K562 (cell line): ENCODE results near the gene FBXO33. TPM values are rescaled to one million over a fixed set of nuclear protein-coding genes. Genes with fewer than 3 reads are reported as not detected.

Experiments
- ATF1 ChIP-seq, 2 experiments: fragments of 450-650 bp in 1 of 2; IDR thresholded peaks; 2 replicates each; pipeline ENCODE4 v1.6.1; 2016; ENCODE audit warnings: missing compliant biosample characterization in 1 of 2, missing genetic modification characterization in 1 of 2
- BCLAF1 ChIP-seq, 2 experiments: fragments of 450-650 bp in 1 of 2; IDR thresholded peaks; 2 replicates each; pipeline ENCODE4 v1.6.1; 2011 to 2017; ENCODE audit warnings: low read depth in 2 of 2, antibody characterized with exemption in 1 of 2, borderline replicate concordance in 1 of 2, low read length in 1 of 2, mild to moderate bottlenecking in 1 of 2, mixed read lengths in 1 of 2; ENCODE audit not compliant: control insufficient read depth in 1 of 2
- BRD4 ChIP-seq: fragments of 200-600 bp; sonication (generic); IDR thresholded peaks from 2 replicates; pipeline ENCODE4 v1.6.1; 2017; ENCODE audit warnings: inconsistent platforms
- CCNT2 ChIP-seq: IDR thresholded peaks from 2 replicates; pipeline ENCODE4 v1.6.1; 2011; ENCODE audit warnings: borderline replicate concordance, low read depth, mild to moderate bottlenecking, moderate library complexity, mixed read lengths, low read length; ENCODE audit not compliant: insufficient read length; ENCODE audit errors: extremely low read depth
- DEAF1 ChIP-seq: fragments of 450-650 bp; formaldehyde crosslinking; IDR thresholded peaks from 2 replicates; pipeline ENCODE4 v1.4.0; 2020; ENCODE audit warnings: mild to moderate bottlenecking, moderate library complexity
- HNRNPH1 ChIP-seq: fragments of 200-400 bp; formaldehyde crosslinking; optimal IDR thresholded peaks from 2 replicates; pipeline ENCODE3; 2017; ENCODE audit warnings: low read depth, mild to moderate bottlenecking, low read length, moderate library complexity
- KLF13 ChIP-seq: fragments of 450-650 bp; IDR thresholded peaks from 2 replicates; pipeline ENCODE4 v1.6.1; 2016; ENCODE audit warnings: missing genetic modification characterization, low read depth, mild to moderate bottlenecking, missing compliant biosample characterization, moderate library complexity, borderline replicate concordance
- RAD51 ChIP-seq: fragments of 450-650 bp; IDR thresholded peaks from 2 replicates; pipeline ENCODE4 v1.7.1; 2016; ENCODE audit warnings: low read depth, mild to moderate bottlenecking, borderline replicate concordance
- RNF219 ChIP-seq: fragments of 250-450 bp; sonication (Bioruptor Pico); IDR thresholded peaks from 2 replicates; pipeline ENCODE4 v1.5.0; 2022; ENCODE audit warnings: mild to moderate bottlenecking
- SRSF9 ChIP-seq: fragments of 200-400 bp; formaldehyde crosslinking; IDR thresholded peaks from 2 replicates; pipeline ENCODE4 v1.6.1; 2017; ENCODE audit warnings: low read depth, low read length, borderline replicate concordance
- TCF7L2 ChIP-seq: fragments of 150-350 bp; IDR thresholded peaks from 2 replicates; pipeline ENCODE4 v1.6.1; 2016; ENCODE audit warnings: low read depth, mild to moderate bottlenecking, low read length, moderate library complexity
- ZBTB26 ChIP-seq: fragments of 450-650 bp; formaldehyde crosslinking; IDR thresholded peaks from 2 replicates; pipeline ENCODE4 v1.4.0; 2022; ENCODE audit warnings: missing genetic modification characterization
- ZNF134 ChIP-seq: fragments of 250-450 bp; sonication (Bioruptor Pico); conservative IDR thresholded peaks from 2 replicates; pipeline ENCODE4 v1.4.0; 2020
- ZNF398 ChIP-seq: fragments of 250-450 bp; sonication (Bioruptor Pico); IDR thresholded peaks from 2 replicates; pipeline ENCODE4 v1.8.0; 2021; ENCODE audit warnings: moderate library complexity, mild to moderate bottlenecking, inconsistent platforms
- ZNF740 ChIP-seq, 3 experiments: fragments of 200-800 bp in 1 of 3; sonication (Bioruptor generic) in 1 of 3; sonication (generic) in 1 of 3; formaldehyde crosslinking in 1 of 3; IDR thresholded peaks; 2 replicates each; pipeline versions ENCODE4 v1.6.1 to v1.8.0; 2016 to 2022; ENCODE audit warnings: mild to moderate bottlenecking in 2 of 3, missing compliant biosample characterization in 2 of 3, missing genetic modification characterization in 2 of 3, missing genetic modification reagents in 1 of 3
- polyA plus RNA-seq, 8 experiments: library from polyadenylated mRNA; depleted of rRNA in 4 of 8; stranded (reverse) in 5 of 8; unstranded in 3 of 8; fragments of >200 nt; fragmentation: Nextera tagmentation in 2 of 8; fragmentation: Illumina TruSeq in 1 of 8; extraction: Ambion mirVana in 2 of 8; extraction: Trizol in 1 of 8; gene quantifications; 2 replicates each; pipeline versions ENCODE4 v1.2.1 to v1.2.3, GENCODE V29; 2011 to 2014; ENCODE audit warnings: inconsistent platforms in 1 of 8, missing spikeins in 1 of 8
- total RNA-seq, 7 experiments: library from RNA; depleted of rRNA in 6 of 7; stranded (reverse); fragments of >200 nt in 6 of 7; fragmentation: Illumina TruSeq in 2 of 7; extraction: Trizol in 2 of 7; gene quantifications; 2 replicates each; pipeline versions ENCODE4 v1.2.1 to v1.2.3, GENCODE V29; 2011 to 2021; ENCODE audit warnings: low replicate concordance in 1 of 7

FBXO33 gene
- total and polyA plus RNA-seq, 9 of the 15 experiments (the other 6 are each of a cell fraction or from before 2014, with no cell fraction given), result 1.6 to 7.5 (median 5.0) TPM

- TF ChIP-seq ATF1 (CRISPR knock-in tag; IDR thresholded peaks at IDR 0.05) (no peak), ATF1 (tag; IDR thresholded peaks at IDR 0.05) (peak; percentile 95), ZNF740 (CRISPR knock-in tag; IDR thresholded peaks at IDR 0.05) (no peak), ZNF740 (tag; IDR thresholded peaks at IDR 0.05) (no peak), BRD4 (no peak), SRSF9 (no peak), RNF219 (CRISPR knock-in tag) (no peak), ZBTB26 (no peak), KLF13 (tag) (peak; percentile 83), ZNF134 (CRISPR knock-in tag) (no peak), HNRNPH1 (no peak), BCLAF1 (IDR thresholded peaks at IDR 0.05; ENCODE audit: borderline replicate concordance in 1 of 2, control insufficient read depth in 1 of 2, low read depth in 2 of 2, low read length in 1 of 2) (peak in 1 of 2 experiments; percentile 97; a peak in 2 of 4 replicates), ZNF398 (no peak), TCF7L2 (peak; percentile 91), DEAF1 (CRISPR knock-in tag) (no peak), RAD51 (peak; percentile 72), CCNT2 (peak; percentile 15)
Measured at GRCh38 chr14:39432179-39432618, at the start of gene FBXO33 (continued).
